OCI-LY1 (cell line): ENCODE measurements around the gene EIF2B1.
A peak's percentile ranks its signal among the peaks of the same experiment; 100 is the strongest.

Experiments
- CTCF ChIP-seq: fragments of 200-600 bp; sonication (generic), shearing (Covaris generic); IDR thresholded peaks from 2 replicates; pipeline ENCODE4 v1.5.1; 2017; ENCODE audit warnings: mild to moderate bottlenecking, antibody characterized with exemption, low read length, moderate library complexity, mixed read lengths
- EZH2 ChIP-seq: fragments of 200-600 bp; sonication (generic), shearing (Covaris generic); IDR thresholded peaks from 2 replicates; pipeline ENCODE4 v1.8.0; 2017; ENCODE audit warnings: borderline replicate concordance, mixed run types, mild to moderate bottlenecking, antibody characterized with exemption, low read length, moderate library complexity, mixed read lengths

- peak; percentile 59 for TF ChIP-seq CTCF
- TF ChIP-seq EZH2: no peak
Observed at GRCh38 chr12:123601602-123602489, 31.6 kb downstream of the EIF2B1 start, which contains the start of gene DDX55.
